ENCODE results near the gene IRX1. TPM values are rescaled to one million over a fixed set of nuclear protein-coding genes. Genes with fewer than 3 reads are reported as not detected.

IRX1 gene
- total RNA-seq = not detected

DNA sequence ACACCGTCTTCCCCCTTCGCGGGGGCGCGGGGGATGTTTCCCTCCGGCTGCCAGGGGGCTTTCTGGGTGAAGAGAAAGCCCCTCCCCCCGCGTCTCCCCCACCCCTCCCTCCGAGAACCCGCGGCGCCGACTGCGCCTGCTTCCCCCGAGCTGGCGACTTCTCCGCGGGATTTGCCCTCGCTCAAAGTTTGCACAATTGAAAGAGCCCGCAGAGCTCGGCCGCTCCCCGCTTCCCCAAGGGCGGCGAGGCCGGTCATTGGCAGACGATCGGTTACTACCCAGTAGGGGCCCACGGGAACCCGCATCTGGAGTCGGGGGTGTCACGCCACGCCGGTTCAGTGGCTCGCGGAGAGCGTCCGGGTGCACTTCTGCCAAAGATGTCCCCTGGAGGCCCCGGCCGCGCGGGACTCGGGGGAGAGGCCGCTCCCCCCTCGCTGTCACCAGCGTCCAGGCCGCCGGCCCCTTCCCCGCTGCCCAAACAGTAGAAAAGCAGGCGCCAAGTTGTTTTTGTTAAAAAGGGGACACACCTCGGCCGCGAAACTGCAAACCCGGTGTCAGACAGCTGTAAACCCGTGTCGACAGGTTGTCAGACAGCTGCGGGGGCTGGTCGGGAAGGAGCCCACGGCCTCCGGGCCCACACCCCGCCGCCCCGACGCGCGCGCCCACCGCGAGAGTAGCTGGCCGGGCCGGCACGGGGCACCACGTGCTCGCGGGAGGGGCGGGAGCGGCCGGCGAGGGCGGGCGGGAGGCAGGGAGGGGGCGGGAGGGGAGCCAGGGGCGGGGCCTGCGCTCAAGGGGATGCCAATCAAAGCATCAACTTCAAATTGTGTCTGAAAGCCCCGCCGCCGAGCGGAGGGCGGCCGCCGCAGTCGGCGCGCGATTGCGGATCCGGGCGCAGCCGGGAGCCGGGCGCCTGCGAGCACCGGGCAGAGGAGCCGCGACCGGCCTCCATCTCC, at the start of gene IRX1:
Gene IRX1, plus strand, starts transcription at position 827 of the 956 bp plus-strand sequence. CDS start 274 bp downstream, outside the sequence.

Data from parietal lobe (tissue), 1 donor.